WI38 (cell line): Measurements from ENCODE around the gene CNST.
A peak's percentile ranks its signal among the peaks of the same experiment; 100 is the strongest.
"Not testable (repeated sequence)": the region's sequence is repeated elsewhere in the genome, so short reads cannot be mapped to it uniquely, and the experiment has no call there.

Source experiments
- H3K4me3 ChIP-seq: 2 replicates; pipeline ENCODE4 v1.5.1; 2011; ENCODE audit warnings: low read depth, mild to moderate bottlenecking, control low read depth, low read length
- TF ChIP-seq, protein P1 (sequence below): IDR thresholded peaks from 2 replicates; pipeline ENCODE4 v1.5.1; 2012; ENCODE audit warnings: low read depth, mild to moderate bottlenecking, control low read depth, low read length

The CNST gene

DNA sequence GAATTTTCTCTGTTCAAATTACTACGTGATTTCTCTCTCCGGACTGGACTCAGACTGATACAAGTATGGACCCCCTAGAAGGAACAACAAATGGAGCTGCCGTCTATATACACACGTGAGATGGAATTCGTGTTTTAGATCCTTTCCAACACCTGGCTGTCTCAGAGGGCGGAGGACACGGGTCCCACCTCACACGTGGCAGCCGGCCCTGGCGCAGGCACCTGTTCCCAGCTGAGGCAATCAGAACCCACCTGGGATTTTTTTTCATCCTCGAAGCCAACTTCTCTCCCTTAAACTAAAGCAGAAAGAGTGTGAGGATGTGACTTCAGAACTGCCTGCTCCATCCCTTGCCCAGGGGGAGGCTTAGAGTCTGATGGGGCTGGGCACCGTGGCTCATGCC, 123.8 kb downstream of the CNST start:
- H3K4me3 ChIP-seq = no peak overlapping the region
- TF ChIP-seq, protein P1, sequence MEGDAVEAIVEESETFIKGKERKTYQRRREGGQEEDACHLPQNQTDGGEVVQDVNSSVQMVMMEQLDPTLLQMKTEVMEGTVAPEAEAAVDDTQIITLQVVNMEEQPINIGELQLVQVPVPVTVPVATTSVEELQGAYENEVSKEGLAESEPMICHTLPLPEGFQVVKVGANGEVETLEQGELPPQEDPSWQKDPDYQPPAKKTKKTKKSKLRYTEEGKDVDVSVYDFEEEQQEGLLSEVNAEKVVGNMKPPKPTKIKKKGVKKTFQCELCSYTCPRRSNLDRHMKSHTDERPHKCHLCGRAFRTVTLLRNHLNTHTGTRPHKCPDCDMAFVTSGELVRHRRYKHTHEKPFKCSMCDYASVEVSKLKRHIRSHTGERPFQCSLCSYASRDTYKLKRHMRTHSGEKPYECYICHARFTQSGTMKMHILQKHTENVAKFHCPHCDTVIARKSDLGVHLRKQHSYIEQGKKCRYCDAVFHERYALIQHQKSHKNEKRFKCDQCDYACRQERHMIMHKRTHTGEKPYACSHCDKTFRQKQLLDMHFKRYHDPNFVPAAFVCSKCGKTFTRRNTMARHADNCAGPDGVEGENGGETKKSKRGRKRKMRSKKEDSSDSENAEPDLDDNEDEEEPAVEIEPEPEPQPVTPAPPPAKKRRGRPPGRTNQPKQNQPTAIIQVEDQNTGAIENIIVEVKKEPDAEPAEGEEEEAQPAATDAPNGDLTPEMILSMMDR = no peak

DNA sequence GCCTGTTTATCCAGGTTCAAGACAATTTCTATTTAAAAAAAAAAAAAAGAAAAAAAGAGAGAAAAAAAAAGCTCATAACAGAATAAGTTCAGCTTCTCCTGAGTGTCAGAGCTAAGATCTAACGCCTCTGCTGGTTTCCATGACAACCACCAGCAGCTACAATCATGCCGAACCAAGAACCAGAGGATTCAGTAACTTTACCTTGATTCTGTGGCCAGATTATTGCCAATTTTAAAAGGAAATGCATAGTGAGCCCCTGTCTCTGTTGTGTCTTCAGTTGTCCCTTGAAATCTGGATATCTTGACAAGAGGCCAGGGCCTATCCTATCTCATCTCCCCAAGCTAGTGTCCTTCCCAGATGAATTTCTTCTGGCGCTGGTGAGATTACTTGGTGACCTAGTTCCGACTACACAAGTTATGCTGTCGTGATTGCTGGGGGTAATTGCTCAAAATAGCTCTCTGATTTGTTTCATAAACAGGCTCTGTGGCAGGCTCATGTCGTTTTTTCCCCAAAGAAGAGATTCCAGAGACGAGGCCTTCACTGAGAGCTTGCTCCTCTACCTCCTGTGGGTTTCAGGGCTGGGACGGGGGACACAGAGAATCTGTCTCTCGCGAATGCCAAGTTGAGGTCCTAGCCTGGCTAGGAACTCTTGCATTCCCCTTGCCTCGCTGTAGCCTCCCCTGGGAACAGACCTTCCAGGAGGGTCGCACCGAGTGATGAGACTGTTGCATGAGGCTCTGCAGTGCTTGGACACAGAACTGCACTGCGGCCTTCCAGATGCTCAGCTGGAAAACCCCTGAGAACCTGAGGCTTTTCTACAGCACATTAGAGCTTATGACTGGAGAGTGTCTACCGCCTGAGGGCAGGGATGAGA, 125.6 kb downstream of the CNST start:
- H3K4me3 ChIP-seq = no peak overlapping the region
- TF ChIP-seq, protein P1 = no peak

- H3K4me3 ChIP-seq = not testable (repeated sequence)
These were observed 128.1 kb downstream of the CNST start for GRCh38 chr1:246694213-246694895.

GRCh38 chr1:246695136-246695535, 128.9 kb downstream of the CNST start:
- TF ChIP-seq, protein P1 = no peak

DNA sequence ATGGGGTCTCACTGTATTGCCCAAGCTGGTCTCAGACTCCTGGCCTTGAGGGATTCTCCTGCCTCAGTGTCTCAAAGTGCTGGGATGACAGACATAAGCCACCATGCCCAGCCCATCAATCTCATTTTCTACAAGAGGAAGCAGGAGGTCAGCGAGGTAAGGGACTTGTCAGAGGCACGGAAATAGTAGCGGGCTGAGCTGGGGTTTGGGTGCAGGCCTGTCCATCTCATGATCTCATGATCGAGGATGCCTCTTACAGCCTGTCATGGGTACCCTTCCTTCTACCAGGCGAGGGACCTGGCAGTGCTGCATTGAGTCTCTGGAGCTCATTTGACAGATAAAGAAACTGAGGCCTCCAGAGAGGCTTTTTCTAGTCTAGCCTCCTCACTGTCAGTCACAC, 129.4 kb downstream of the CNST start:
- TF ChIP-seq, protein P1 = no peak
- H3K4me3 ChIP-seq = no peak overlapping the region

More at GRCh38 chr1:246695136-246695535, 128.9 kb downstream of the CNST start:
- H3K4me3 ChIP-seq = no peak overlapping the region

- peak overlapping the region; percentile 27 for H3K4me3 ChIP-seq
- TF ChIP-seq, protein P1 = no peak
These were observed 132.3 kb downstream of the CNST start for GRCh38 chr1:246698466-246699094.

DNA sequence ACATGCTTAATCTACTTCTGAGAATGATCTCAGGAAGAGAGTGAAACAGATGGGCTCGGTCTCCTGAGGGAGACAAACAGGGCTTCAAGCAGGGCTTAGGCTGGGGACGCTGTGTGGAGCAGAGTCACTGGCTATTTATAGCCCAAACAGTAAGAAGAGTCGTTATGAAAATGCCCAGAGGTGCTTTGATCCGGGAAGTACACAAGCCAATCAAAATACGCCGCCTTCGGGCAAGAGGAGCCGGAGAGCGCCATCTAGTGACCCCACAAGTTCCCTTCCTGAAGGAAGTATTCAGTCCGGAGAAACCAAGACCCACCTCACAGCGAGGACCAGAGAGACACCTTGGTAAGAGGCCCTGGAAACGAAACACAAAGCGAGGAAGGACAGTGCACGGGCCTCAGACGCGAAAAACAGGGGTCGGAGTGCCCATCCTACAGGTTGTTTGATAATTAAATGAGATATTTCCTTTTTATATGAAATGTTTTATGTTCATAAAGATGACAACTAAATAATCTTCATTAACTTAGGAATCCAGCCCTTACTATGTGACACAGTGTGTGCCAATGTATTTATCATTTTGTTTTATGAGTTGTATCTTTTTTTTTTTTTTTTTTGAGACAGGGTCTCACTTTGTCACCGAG, 133.0 kb downstream of the CNST start:
- TF ChIP-seq, protein P1 = peak; percentile 84
- H3K4me3 ChIP-seq = peak overlapping the region; percentile 27
